Measurements from ENCODE around the gene CHM.

DNA sequence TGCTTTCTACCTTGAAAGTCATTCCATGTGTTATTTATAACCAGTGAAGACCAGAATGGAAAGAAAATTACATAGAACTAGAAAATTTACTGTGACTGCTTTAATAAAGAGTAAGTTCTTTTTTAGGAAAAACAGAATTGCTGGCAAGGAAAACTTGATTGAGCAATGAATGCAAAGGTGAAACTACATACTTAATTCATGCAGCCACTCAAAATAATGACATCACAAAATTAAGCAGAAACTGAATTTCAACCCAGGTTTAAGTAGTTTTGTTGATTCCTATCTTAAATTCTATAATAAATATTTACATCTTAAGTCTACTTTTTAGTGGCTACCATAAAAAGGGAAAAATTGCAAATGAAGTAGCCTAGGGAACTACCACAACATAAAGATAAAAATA, 14.0 kb downstream of the CHM start:
- TF ChIP-seq, protein P1, sequence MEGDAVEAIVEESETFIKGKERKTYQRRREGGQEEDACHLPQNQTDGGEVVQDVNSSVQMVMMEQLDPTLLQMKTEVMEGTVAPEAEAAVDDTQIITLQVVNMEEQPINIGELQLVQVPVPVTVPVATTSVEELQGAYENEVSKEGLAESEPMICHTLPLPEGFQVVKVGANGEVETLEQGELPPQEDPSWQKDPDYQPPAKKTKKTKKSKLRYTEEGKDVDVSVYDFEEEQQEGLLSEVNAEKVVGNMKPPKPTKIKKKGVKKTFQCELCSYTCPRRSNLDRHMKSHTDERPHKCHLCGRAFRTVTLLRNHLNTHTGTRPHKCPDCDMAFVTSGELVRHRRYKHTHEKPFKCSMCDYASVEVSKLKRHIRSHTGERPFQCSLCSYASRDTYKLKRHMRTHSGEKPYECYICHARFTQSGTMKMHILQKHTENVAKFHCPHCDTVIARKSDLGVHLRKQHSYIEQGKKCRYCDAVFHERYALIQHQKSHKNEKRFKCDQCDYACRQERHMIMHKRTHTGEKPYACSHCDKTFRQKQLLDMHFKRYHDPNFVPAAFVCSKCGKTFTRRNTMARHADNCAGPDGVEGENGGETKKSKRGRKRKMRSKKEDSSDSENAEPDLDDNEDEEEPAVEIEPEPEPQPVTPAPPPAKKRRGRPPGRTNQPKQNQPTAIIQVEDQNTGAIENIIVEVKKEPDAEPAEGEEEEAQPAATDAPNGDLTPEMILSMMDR (conservative IDR thresholded peaks at IDR 0.05; ENCODE audit: low read depth, low read length) = no peak
- no peak for TF ChIP-seq EZH2 (IDR thresholded peaks at IDR 0.05; ENCODE audit: borderline replicate concordance, low read depth, low read length, poor library complexity, severe bottlenecking)

Measured in A673 (cell line).